Fibroblast of skin of scalp (primary cell): ENCODE measurements around the gene SLC16A7.

Source experiments
- DNase-seq: peaks from one replicate; pipeline ENCODE4 v3.0.0-alpha.2; 2013

The SLC16A7 gene

GRCh38 chr12:59624732-59625460 is 29.1 kb downstream of the SLC16A7 start:
- no peak for DNase-seq

GRCh38 chr12:59626382-59626781 is 30.6 kb downstream of the SLC16A7 start:
- peak; percentile 15 for DNase-seq

- DNase-seq = no peak
Observed at GRCh38 chr12:59627582-59627981, 31.8 kb downstream of the SLC16A7 start.

GRCh38 chr12:59629890-59630289 is 34.1 kb downstream of the SLC16A7 start:
- no peak for DNase-seq

GRCh38 chr12:59632408-59632807 is 36.6 kb downstream of the SLC16A7 start:
- no peak for DNase-seq

GRCh38 chr12:59634254-59634653 is 38.4 kb downstream of the SLC16A7 start:
- DNase-seq = no peak

- DNase-seq = no peak
Observed at GRCh38 chr12:59636945-59637691, 41.3 kb downstream of the SLC16A7 start.

GRCh38 chr12:59637692-59638070 is 41.9 kb downstream of the SLC16A7 start:
- DNase-seq = no peak

GRCh38 chr12:59643550-59643949 is 47.7 kb downstream of the SLC16A7 start:
- DNase-seq = no peak

GRCh38 chr12:59645242-59645641 is 49.4 kb downstream of the SLC16A7 start:
- no peak for DNase-seq

- DNase-seq = no peak
Observed at GRCh38 chr12:59646636-59647035, 50.8 kb downstream of the SLC16A7 start.

GRCh38 chr12:59649203-59649602 is 53.4 kb downstream of the SLC16A7 start:
- DNase-seq = no peak

- no peak for DNase-seq
Observed at GRCh38 chr12:59650588-59651228, 54.9 kb downstream of the SLC16A7 start.

GRCh38 chr12:59651229-59651920 is 55.5 kb downstream of the SLC16A7 start:
- no peak for DNase-seq

GRCh38 chr12:59652130-59652529 is 56.3 kb downstream of the SLC16A7 start:
- no peak for DNase-seq

GRCh38 chr12:59654061-59654460 is 58.2 kb downstream of the SLC16A7 start:
- no peak for DNase-seq

GRCh38 chr12:59657266-59657665 is 61.4 kb downstream of the SLC16A7 start:
- peak; percentile 40 for DNase-seq

- no peak for DNase-seq
Observed at GRCh38 chr12:59657711-59658110, 61.9 kb downstream of the SLC16A7 start.

GRCh38 chr12:59660148-59660547 is 64.3 kb downstream of the SLC16A7 start:
- peak; percentile 17 for DNase-seq

GRCh38 chr12:59660921-59661597 is 65.2 kb downstream of the SLC16A7 start:
- DNase-seq = no peak

- no peak for DNase-seq
Observed at GRCh38 chr12:59664495-59664894, 68.7 kb downstream of the SLC16A7 start.

GRCh38 chr12:59665701-59666100 is 69.9 kb downstream of the SLC16A7 start:
- no peak for DNase-seq
